AG10803 (cell line): ENCODE measurements around the gene CAPZA1.
"Not testable (repeated sequence)": the region's sequence is repeated elsewhere in the genome, so short reads cannot be mapped to it uniquely, and the experiment has no call there.

Experiments
- DNase-seq: peaks from one replicate; pipeline ENCODE4 v3.0.0; 2010; ENCODE audit warnings: low read depth
- H3K4me3 ChIP-seq: 2 replicates; pipeline ENCODE4 v1.5.1; 2011; ENCODE audit warnings: mild to moderate bottlenecking, low read length, control low read depth
- CTCF ChIP-seq: conservative IDR thresholded peaks from 2 replicates; pipeline ENCODE4 v1.5.1; 2011; ENCODE audit warnings: mild to moderate bottlenecking, low read length, control low read depth, inconsistent platforms

CAPZA1 gene

GRCh38 chr1:112618114-112618720 lies 1.4 kb upstream of the CAPZA1 start:
- H3K4me3 ChIP-seq, result peak overlapping the region; percentile 100
- DNase-seq, result peak; percentile 24
- TF ChIP-seq CTCF, result no peak

GRCh38 chr1:112618721-112619517 lies 713 bp upstream of the CAPZA1 start, which contains the start of gene ST7L:
Gene ST7L, minus strand, starts transcription at chr1:112619141. Its CDS starts 28 bp downstream, at chr1:112619113.
- peak within 1 kb of the TSS; percentile 100 for H3K4me3 ChIP-seq
- peak; percentile 76 for DNase-seq
- TF ChIP-seq CTCF, result no peak

- peak overlapping the region; percentile 100 for H3K4me3 ChIP-seq
- no peak for DNase-seq
- TF ChIP-seq CTCF, result no peak
These were observed 704 bp downstream of the CAPZA1 start for GRCh38 chr1:112620377-112620695.

GRCh38 chr1:112624493-112624892 lies 4.9 kb downstream of the CAPZA1 start:
- H3K4me3 ChIP-seq, result not testable (repeated sequence)

GRCh38 chr1:112625696-112626095 lies 6.1 kb downstream of the CAPZA1 start:
- peak; percentile 34 for DNase-seq
- no peak for TF ChIP-seq CTCF
- H3K4me3 ChIP-seq, result no peak overlapping the region

More at GRCh38 chr1:112624493-112624892, 4.9 kb downstream of the CAPZA1 start:
- DNase-seq, result not testable (repeated sequence)

- no peak overlapping the region for H3K4me3 ChIP-seq
- TF ChIP-seq CTCF, result no peak
- DNase-seq, result no peak
These were observed 6.6 kb downstream of the CAPZA1 start for GRCh38 chr1:112626193-112626592.

- DNase-seq, result no peak
- TF ChIP-seq CTCF, result no peak
- H3K4me3 ChIP-seq, result no peak overlapping the region
These were observed 7.3 kb downstream of the CAPZA1 start for GRCh38 chr1:112626887-112627286.
